Measurements from ENCODE around the gene E2F4. TPM values are rescaled to one million over a fixed set of nuclear protein-coding genes. Genes with fewer than 3 reads are reported as not detected.
A peak's percentile ranks its signal among the peaks of the same experiment; 100 is the strongest.

E2F4 gene
- total and polyA plus RNA-seq, 2 of the 13 experiments (the other 11 are each of a cell fraction or from before 2014, with no cell fraction given): 84.8 to 91.2 TPM

DNA sequence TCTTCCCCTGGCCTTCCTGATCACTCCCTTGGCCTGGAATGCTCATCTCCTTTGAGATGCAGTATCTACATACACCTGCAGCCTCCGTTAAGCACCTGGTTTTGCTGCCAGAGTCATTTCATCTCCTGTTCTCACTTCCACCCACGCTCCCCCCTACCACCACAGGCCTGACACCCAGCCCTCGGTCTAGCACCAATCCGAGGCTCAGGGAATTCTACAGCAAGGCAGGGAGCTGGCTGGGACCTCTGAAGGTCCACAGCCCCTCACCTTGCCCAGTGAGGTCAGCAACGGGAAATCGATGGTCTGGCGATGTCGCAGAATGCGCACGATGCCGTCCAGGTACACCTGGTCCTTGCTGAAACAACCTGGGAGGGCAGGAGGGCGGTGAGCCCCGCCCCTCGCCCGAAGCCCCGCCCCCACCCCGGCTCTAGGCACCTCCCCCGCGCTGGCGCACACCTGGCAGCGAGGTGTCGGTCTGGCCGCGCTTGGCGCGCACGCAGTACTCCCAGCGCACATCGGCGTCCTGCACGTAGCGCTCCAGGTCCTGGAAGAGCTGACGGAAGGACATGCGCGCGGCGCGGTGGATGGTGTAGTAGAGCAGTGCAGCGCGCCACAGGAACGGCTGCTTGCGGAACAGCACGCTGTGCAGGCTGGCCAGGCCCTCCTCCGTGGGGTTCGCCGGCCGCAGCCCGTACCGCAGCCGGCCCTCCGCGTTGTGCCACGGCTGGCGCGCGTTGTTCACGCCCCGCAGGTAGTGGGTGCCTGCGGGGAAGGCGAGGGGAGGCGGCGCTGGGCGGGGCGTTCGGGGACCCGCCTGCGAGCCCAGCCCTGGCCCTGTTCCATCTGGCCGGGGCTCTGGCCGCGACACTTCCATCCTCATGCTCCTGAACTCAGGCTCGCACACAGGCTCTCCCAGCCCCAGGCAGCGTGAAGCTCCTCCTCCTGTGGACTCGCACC lies 13.9 kb upstream of the E2F4 start (continued):
- TF ChIP-seq MIER2 (CRISPR knock-in tag; IDR thresholded peaks at IDR 0.05) (peak; percentile 57; the same call in 1 of the 2 replicates), MIXL1 (CRISPR knock-in tag; IDR thresholded peaks at IDR 0.05) (no peak), ZMYM4 (CRISPR knock-in tag; IDR thresholded peaks at IDR 0.05) (peak; percentile 47; the same call in 1 of the 2 replicates), POLR2AphosphoS5 (IDR thresholded peaks at IDR 0.05; ENCODE audit: low read depth, low read length) (peak; percentile 55; the same call in 1 of the 2 replicates), WIZ (CRISPR knock-in tag; IDR thresholded peaks at IDR 0.05) (no peak), ZNF296 (CRISPR knock-in tag; conservative IDR thresholded peaks at IDR 0.05) (no peak; the same call in 1 of the 2 replicates), ZNF496 (CRISPR knock-in tag; IDR thresholded peaks at IDR 0.05; ENCODE audit: insufficient replicate concordance) (no peak), ARNT2 (CRISPR knock-in tag; IDR thresholded peaks at IDR 0.05; ENCODE audit: low read depth) (peak; percentile 89), ZNF34 (CRISPR knock-in tag; IDR thresholded peaks at IDR 0.05; ENCODE audit: borderline replicate concordance) (0 out of 2 replicates have a peak, but pooled peaks have one; percentile 76), CBFB (CRISPR knock-in tag; IDR thresholded peaks at IDR 0.05) (no peak), TARDBP (CRISPR knock-in tag; IDR thresholded peaks at IDR 0.05) (peak; percentile 53; the same call in 1 of the 2 replicates), YEATS4 (CRISPR knock-in tag; IDR thresholded peaks at IDR 0.05; ENCODE audit: borderline replicate concordance) (peak; percentile 72; the same call in 1 of the 2 replicates), ZNF737 (CRISPR knock-in tag; IDR thresholded peaks at IDR 0.05; ENCODE audit: borderline replicate concordance) (no peak), ZNF468 (CRISPR knock-in tag; IDR thresholded peaks at IDR 0.05) (0 out of 2 replicates have a peak, but pooled peaks have one; percentile 74), TBP (CRISPR knock-in tag; IDR thresholded peaks at IDR 0.05) (no peak), KAT8 (CRISPR knock-in tag; IDR thresholded peaks at IDR 0.05) (no peak), ATAD3A (CRISPR knock-in tag; IDR thresholded peaks at IDR 0.05) (no peak), TRIM24 (CRISPR knock-in tag; IDR thresholded peaks at IDR 0.05) (no peak), ZNF383 (CRISPR knock-in tag; IDR thresholded peaks at IDR 0.05; ENCODE audit: borderline replicate concordance) (no peak), PHF20 (CRISPR knock-in tag; IDR thresholded peaks at IDR 0.05) (no peak; the same call in 1 of the 2 replicates)
- TF ChIP-seq, protein P1, sequence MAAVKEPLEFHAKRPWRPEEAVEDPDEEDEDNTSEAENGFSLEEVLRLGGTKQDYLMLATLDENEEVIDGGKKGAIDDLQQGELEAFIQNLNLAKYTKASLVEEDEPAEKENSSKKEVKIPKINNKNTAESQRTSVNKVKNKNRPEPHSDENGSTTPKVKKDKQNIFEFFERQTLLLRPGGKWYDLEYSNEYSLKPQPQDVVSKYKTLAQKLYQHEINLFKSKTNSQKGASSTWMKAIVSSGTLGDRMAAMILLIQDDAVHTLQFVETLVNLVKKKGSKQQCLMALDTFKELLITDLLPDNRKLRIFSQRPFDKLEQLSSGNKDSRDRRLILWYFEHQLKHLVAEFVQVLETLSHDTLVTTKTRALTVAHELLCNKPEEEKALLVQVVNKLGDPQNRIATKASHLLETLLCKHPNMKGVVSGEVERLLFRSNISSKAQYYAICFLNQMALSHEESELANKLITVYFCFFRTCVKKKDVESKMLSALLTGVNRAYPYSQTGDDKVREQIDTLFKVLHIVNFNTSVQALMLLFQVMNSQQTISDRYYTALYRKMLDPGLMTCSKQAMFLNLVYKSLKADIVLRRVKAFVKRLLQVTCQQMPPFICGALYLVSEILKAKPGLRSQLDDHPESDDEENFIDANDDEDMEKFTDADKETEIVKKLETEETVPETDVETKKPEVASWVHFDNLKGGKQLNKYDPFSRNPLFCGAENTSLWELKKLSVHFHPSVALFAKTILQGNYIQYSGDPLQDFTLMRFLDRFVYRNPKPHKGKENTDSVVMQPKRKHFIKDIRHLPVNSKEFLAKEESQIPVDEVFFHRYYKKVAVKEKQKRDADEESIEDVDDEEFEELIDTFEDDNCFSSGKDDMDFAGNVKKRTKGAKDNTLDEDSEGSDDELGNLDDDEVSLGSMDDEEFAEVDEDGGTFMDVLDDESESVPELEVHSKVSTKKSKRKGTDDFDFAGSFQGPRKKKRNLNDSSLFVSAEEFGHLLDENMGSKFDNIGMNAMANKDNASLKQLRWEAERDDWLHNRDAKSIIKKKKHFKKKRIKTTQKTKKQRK (IDR thresholded peaks at IDR 0.05; ENCODE audit: low read length): no peak
- TF ChIP-seq, protein P2, sequence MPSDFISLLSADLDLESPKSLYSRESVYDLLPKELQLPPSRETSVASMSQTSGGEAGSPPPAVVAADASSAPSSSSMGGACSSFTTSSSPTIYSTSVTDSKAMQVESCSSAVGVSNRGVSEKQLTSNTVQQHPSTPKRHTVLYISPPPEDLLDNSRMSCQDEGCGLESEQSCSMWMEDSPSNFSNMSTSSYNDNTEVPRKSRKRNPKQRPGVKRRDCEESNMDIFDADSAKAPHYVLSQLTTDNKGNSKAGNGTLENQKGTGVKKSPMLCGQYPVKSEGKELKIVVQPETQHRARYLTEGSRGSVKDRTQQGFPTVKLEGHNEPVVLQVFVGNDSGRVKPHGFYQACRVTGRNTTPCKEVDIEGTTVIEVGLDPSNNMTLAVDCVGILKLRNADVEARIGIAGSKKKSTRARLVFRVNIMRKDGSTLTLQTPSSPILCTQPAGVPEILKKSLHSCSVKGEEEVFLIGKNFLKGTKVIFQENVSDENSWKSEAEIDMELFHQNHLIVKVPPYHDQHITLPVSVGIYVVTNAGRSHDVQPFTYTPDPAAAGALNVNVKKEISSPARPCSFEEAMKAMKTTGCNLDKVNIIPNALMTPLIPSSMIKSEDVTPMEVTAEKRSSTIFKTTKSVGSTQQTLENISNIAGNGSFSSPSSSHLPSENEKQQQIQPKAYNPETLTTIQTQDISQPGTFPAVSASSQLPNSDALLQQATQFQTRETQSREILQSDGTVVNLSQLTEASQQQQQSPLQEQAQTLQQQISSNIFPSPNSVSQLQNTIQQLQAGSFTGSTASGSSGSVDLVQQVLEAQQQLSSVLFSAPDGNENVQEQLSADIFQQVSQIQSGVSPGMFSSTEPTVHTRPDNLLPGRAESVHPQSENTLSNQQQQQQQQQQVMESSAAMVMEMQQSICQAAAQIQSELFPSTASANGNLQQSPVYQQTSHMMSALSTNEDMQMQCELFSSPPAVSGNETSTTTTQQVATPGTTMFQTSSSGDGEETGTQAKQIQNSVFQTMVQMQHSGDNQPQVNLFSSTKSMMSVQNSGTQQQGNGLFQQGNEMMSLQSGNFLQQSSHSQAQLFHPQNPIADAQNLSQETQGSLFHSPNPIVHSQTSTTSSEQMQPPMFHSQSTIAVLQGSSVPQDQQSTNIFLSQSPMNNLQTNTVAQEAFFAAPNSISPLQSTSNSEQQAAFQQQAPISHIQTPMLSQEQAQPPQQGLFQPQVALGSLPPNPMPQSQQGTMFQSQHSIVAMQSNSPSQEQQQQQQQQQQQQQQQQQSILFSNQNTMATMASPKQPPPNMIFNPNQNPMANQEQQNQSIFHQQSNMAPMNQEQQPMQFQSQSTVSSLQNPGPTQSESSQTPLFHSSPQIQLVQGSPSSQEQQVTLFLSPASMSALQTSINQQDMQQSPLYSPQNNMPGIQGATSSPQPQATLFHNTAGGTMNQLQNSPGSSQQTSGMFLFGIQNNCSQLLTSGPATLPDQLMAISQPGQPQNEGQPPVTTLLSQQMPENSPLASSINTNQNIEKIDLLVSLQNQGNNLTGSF (CRISPR knock-in tag; IDR thresholded peaks at IDR 0.05): no peak
